Measurements from ENCODE around the gene KAZN.

The KAZN gene

DNA sequence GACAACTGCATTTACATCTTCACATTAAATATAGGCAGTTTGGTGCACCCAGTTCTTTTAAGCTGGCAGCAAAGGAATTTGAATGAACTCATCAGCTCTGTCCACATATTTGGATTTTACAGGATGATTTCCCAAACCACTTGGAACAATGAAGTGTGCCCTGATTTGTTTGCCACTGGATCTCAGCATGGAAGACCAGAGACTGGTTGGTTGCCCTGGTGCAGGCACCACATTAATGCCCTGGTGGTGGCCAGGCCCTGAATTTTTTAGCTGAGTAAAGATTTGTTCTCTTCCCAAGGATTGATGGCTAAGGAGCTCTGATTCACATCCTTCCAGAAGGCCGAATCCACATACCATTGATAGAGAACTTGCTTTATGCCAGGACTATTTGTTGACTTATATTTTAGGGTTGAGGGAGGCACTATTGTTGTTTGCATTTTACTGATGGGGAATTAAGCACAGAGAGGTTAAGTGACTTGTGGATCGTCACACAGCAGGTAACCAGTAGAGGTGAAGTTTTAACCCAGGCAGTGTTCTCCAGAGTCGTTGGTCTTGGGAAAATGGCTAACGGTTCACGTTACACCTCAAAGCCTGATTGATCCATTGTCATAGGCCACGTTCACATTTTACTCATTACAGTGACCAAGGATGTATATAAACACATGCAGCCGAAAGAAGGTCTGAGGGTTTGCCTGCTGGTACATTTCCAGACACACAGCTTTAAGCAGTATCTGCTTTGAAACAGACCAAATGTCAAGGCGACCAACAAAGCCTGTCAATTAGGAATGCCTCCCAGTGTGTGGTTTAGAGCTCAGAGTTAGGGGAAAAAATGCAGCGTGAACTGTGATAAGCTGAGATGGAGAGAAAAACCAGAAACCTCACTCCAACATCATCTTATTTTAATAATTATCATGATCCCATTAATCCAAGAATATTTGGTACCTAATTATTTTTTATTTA, 50.7 kb downstream of the KAZN start:
- DNase-seq, result no peak

DNA sequence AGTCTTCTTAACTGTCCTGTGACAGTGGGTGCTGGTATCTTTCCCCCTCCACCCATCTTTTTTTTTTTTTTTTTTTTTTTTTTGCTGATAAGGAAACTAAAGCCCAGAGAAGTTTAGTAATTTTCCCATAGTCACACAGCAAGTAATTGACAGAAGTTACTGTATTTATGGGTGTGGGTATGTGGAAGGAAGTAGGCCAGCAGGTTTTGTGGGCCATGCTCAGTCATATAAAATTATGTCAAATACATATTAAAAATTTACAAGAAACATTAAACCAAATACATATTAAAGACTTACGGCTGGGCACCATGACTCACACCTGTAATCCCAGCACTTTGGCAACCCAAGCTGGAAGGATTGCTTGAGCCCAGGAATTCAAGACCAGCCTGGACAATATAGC, 51.5 kb downstream of the KAZN start:
- no peak for DNase-seq

DNA sequence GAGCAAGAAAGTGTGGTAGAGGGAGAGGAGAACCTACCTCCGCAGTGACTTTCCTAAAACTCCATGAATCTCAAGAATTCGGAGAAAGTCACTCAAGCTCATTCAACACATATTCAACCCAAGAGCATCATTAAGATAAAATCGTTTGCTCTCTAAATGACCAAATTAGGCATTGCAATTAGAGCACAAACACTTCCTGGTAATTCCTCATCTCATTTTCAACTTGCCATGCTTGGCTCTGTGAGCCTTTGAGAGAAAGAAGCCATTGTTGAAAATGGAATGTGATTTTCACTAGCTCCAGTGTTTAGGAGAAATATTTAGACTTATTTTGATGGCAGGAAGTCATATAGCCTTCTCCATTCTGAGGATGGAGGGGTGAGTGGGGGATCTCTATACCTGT, 52.5 kb downstream of the KAZN start:
- DNase-seq, result no peak

DNA sequence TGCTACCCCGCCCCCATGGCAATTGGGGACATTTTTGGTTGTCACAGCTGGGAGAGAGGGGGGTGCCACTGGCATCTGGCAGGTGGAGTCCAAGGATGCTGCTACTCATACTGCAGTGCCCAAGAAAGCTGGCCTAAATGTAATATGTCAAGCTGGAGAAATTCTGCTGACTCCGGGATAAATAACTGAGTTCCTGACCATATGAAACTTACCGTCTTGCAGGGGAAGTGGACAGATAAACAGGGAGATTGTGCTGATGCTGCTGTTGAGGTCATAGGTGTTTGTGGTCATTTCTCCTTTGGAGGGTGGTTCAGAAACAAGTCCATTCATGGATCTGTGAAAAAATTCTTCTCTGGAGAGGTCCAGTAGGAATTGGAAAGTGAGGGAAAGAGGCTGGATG, 54.4 kb downstream of the KAZN start:
- no peak for DNase-seq

DNA sequence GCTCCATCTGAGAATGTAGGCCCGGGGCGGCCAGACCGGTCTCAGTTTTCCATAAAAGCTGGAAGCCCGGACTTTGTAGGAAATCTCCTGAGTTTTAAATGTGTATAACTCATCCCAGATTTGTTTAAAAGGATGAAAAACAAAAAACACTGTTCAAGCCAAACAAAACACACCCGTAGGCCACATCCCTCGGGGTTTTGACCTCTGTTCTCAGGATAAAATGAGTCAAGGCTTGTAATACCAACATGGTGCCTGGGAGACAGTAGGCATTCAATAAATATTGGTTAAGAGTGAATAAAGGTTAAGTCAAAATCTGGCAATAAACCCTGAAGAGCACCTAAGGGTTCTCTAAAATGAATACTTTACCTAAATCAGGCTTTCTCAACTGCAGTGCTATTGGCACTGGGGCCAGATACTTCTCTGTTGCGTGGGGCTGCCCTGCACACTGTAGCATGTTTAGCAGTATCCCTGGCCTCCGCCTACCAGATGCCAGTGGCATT, 55.0 kb downstream of the KAZN start:
- no peak for DNase-seq

DNA sequence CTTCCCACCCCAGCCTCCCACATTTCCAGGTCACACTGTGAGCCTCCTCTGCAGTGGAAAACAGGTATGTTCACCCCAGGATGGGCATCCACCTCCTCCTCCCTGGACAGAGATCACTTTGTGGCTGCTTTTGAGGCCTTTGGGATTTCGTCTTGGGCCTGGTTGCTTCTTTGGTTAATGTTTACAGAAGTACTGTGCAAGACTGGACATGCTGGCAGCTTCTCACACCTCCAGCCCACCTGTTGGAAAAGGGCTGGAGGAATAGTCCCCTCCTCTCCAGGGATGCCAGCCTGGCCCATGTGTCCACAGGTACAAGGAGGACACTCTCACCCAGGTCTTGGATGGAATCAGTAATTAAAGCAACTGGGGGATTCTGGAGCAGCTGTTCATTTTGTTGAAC, 56.1 kb downstream of the KAZN start:
- DNase-seq, result no peak

DNA sequence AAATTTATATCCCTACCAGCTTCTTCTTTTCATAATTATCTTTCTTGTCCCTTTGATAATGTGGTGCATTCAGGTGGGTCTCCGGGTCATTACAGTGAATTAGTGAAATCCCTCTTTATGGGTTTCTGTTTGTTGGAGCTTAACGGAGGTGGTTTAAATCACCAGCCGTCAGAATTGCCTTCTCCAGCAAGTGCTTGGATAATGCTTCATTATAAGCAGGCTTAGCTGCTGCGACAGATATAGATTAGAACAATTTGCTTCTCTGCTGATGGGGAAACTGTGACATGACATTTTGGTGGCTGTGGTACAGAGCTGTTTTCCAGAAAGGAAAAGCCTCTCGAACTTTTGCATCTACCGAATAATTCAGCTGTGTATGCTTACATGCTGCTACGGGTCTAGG, 56.9 kb downstream of the KAZN start:
- DNase-seq, result no peak

DNA sequence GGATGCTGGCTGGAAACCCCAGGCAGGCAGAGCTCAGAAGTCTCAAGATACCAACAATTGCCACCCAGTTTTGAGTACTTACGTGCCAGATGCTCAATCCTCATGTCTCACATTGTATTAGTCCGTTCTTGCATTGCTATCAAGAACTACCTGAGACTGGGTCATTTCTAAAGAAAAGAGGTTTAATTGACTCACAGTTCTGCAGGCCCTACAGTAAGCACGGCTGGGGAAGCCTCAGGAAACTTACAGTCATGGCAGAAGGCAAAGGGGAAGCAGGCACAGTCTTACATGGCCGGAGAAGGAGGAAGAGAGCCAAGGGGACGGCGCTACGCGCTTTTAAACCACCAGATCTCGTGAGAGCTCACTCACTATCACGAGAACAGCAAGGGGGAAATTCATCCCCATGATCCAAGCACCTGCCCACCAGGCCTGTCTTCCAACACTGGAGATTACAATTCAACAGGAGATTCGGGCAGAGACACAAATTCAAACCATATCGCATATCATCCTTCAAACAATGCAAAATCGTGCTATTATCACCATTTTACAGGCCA, 58.0 kb downstream of the KAZN start:
- DNase-seq, result no peak

DNA sequence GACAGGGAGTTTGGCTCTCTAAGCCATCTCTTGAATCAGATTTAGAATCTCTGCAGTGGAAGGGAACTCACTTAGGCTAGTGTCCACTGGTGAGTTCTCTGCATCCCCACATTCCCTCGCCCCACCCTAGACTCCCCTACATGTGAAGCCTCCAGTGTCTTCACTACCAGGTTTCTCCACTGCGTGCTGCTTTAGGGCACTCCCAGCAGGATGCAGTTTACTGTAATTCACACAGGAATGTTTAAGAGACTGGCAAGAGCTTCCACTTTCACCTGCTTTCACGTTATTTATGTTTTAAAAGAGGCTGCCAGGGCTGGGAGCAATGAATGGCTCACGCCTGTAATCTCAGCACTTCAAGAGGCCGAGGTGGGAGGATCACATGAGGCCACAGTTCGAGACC, 60.2 kb downstream of the KAZN start:
- DNase-seq, result no peak

DNA sequence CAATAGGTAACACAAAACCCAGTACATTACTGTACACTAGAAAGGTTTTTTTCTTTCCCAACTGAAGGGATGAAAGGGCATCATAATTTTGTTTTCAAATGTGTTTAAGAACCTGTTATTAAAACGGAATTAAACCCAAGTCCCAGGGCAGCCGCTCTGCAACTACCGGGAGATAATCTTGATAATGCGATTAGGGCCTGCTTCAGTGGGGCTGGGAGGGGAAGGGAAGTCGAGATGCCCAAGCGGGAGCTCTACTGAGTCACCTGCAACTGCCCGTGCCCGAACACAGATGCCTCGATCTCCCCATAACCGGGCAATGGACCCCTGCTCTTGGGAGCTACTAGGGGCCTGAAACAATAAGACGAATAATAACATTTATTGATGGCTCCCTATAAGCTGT, 61.4 kb downstream of the KAZN start:
- DNase-seq, result no peak

DNA sequence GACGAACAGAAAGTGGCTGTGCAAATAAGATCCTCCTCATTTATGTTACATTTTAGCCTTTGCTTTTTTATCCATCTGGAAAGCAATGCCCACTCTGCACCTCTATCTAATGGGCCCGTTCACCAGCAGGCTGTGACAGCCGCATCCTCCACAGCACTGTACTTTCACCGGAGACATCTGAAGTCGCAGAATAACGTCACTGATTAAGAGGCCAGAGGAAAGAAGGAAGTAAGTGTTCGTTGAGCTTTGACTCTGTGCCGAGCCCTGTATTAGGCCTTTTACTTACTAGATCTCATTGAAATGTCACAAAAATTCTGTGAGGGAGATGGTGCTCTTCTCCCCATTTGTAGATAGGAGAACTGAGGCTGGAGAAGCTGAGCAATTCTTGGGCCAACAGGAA, 62.3 kb downstream of the KAZN start:
- DNase-seq, result no peak

DNA sequence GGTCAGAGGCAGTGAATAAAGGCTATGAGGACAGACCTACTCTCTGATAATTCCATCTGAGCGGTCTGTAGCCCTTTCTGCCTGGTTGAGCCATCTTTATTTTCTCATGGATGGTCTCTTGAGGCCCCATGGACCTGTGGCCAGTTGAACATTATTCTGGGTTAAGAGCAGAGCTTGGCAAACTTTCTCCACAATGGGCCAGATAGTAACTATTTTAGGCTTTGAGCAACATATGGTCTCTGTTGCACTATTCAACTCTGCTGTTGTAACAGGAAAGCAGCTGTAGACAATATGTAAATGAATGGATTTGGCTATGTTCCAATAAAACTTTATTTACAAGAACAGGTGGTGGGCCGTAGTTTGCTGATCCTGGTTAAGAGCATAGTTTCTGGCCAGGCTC, 62.7 kb downstream of the KAZN start:
- no peak for DNase-seq

DNA sequence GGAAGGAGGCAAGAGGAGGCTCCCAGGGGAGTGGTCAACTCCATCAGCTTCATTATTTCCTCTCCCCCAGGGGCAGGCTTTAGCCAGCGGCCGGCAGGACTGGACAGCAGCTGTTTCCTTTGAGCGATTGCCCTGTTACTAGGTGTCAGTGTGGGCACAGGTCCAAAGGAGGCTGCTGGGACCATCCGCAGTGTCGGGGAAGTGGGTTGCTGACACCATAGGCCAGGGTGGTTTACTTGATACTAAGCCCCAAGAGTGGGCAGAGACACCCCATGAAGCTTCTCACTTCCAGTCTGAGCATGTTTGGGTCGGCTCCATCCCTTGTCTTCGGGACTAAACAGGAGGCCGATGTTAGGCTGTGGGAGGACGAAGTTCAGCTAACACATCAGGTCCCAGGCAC, 63.6 kb downstream of the KAZN start:
- DNase-seq, result no peak

DNA sequence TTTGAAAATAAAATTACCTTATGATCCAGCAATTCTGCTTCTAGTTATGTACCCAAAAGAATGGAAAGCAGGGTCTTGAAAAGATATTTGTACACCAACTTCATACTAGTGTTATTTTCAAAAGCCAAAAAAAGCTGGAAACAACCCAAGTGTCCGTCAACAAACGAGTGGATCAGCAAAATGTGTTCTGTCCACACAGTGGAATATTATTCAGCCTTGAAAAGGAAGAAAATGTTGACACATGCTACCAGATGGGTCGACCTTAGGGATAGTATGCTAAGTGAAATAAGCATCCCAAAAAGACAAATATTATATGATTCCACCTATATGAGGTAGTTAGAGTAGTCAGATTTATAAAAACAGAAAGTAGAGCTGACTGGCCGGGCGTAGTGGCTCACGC, 65.3 kb downstream of the KAZN start:
- no peak for DNase-seq

DNA sequence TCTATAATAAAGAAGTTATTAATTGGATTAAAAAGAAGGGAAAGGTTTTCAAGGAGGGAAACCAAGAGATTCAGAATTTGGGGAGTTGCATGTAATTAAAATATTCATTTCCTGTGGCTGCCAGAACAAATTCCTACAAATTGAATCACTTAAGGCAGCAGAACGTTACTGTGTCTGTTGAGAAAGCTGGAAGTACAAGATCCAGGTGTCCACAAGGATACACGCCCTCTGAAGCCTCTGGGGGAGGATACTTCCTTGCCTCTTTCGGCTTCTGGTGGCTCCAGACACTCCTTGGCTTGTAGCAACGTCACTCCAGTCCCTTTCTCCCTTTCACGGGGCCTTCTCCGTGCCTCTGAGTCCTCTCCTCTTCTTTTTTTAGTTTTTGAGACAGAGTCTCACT, 67.9 kb downstream of the KAZN start:
- no peak for DNase-seq

DNA sequence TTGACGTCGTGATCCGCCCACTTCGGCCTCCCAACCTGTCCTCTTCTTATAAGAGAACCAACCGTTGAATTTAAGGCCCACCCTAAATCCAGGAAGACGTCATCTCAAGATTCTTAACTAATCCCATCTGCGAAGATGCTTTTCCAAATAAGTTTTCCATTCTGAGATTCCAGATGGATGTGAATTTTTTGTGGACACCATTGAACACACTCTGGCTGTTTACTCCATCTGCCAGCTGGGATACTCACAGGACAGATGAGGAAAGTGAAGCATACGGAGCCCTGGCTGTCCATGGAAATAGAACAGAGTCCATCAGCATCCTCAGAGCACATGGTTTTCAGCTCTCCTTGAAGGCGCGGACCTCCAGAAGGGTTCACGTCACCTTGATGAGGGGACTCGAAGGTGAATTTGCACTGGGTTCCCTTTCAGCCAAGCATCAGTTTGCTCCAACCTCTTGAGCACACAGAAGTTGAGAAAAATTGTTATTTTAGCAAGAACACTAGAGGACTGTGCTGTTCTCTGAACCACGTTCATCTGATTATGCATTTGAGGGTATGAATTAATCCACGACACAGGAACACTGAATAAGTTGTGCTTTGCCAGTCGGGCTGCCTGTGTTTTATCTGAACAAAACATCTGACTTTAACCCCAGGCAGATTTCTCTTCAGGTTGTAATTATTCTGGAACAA, 68.6 kb downstream of the KAZN start:
- DNase-seq, result no peak

DNA sequence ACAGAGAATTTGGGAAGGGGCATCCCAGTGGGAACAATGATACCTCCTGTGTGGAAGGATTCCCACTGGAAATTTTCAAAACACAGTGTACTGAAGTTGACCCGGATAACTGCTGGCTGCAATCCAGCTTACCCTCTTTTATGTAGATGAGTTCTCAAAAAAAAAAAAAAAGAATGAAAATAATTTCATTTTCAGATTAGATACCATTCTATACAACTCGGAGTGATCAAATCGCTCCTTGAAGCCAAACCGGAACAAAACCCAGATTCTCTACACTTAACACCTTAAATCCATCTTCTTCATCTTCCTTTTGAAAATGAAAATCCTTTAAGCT, 69.1 kb downstream of the KAZN start:
- no peak for DNase-seq

DNA sequence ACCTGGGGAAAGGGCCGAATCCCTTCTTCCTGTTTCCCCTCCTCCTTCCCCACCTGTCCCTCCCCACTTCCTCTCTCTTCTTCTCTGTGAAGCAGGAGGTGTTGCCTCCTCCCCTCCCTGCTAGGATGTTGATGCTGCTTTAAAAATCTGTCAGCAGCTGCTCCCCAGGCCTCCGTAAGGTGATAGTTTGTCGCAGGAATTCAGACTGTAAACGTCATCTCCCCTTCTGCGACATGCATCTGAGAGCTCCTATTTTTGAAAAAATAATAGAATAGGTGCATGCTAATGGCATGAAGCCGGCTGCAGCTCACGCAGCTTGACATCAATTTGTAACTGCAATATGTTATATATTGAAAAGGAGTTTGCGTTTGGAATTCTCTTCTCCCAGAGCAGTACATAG, 70.1 kb downstream of the KAZN start:
- DNase-seq, result no peak

DNA sequence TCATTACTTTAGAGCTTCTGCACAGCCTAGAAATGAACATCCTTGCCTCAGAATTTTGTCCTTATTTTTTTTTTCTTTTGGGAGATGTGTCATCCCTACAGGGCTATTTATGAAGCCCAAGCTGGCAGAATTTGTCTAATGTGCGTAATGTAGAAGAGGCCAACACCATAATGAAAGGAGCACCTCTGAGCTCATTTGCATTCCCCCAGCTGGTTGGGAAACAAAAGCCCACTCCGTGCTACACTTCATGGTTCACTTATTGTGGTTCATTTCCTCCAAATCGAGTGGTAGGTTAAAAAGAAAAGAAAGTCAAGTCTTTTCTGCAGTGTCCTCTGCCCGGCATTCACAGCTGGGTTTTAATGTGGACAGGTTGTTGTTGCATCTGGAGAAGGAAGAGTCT, 73.5 kb downstream of the KAZN start:
- DNase-seq, result no peak

DNA sequence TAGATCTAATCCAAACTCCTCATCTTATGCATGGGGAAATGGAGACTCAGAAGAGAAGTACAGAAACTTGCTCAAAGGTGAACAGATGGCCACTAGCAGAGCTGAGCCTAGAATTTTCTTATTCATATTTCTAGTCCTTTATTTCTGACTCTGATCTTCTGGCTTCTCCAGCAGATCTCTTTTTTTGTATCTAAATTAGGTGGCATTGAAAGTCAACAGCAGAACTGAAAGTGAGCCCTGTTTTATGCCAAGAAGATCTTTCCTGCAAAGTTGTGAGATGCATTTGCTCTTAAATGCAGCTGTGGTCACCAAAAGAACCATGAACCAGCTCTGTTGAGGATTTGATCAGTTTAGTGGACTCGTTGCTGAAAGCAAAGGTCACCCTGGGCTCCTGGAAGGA, 75.5 kb downstream of the KAZN start:
- DNase-seq, result no peak

DNA sequence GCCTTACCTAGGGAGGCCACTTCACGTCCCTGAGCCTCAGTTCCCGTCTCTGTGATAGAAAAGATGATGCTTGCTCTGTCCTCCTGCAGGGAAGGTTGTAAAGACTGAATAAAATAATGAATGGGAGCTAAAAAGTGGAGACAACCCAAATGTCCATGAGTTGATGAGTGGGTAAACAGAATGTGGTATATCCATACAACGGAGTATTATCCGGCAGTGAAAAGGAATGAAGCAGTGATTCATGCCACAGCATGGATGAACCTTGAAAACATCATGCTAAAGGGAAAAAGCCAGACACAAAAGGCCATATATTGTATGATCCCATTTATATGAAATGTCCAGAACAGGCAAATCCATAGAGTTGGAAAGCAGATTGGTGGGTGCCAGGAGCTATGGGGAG, 77.9 kb downstream of the KAZN start:
- DNase-seq, result no peak

DNA sequence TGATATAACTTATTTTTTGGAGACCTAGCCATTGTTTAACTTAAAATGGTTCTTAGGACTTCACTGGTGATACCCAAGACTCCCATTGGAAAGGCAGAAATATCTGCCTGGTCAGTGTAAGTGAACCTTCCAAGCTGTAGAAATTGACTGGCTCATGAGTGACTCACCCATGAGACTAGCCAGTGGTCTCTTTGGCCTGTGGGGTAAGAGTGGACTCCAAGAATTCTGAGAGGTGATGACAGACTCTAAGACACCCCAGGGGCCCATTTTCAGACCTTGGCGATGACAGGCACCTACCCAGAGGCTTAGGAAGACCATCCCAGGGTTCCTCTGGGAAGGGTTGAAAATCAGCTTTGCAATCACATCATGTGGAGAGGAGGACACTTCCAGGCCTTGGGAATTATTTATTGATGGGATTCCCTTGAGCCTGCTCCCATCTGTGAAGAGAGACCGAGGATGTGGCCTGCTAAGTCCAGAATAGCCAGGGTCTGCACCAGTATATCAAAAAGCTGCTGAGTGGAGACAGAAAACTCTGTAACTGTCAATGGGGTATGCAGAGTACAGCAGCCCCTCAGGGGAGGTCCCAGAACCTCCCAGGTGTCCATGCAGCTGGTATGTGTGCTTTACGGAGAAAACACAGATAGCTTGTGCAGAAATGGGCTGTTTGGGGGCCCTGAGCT, 78.9 kb downstream of the KAZN start:
- DNase-seq, result no peak

DNA sequence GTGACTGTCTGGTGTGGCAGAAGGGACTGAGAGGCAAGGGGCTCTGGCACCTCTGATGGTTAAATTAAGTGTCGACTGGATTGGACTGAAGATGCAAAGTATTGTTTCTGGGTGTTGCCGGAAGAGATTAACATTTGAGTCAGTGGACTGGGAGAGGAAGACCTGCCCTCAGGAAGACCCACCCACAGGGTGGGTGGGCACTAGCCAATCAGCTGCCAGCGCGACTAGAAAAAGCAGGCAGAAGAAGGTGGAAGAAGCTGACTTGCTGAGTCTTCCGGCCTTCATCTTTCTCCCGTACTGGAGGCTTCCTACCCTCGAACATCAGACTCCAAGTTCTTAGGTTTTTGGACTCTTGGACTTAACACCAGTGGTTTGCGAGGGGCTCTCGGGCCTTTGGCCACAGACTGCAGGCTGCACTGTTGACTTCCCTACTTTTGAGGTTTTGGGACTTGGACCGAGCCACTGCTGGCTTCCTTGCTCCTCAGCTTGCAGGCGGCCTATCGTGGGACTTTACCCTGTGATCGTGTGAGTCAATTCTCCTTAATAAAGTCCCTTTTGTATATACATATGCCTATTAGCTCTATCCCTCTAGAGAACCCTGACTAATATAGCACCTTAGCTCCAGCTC, 79.6 kb downstream of the KAZN start:
- no peak for DNase-seq

Measured in stimulated activated naive CD4-positive, alpha-beta T cell (primary cell).